IMR-90 (cell line): ENCODE results near the gene SHE. TPM values are rescaled to one million over a fixed set of nuclear protein-coding genes. Genes with fewer than 3 reads are reported as not detected.

Source experiments
- ATAC-seq: fragments of 200-7000 bp; cut with Tn5 transposase; 2 replicates; pipeline ENCODE4 v1.9.1; 2020; ENCODE audit warnings: low read depth, mild to moderate bottlenecking, moderate library complexity
- BruUV-seq: library from RNA; stranded (reverse); fragments of 400-500 nt; replicated peaks from 2 replicates; lab custom pipeline; 2021; lab: Mats Ljungman, UMichigan
- CTCF ChIA-PET: fragments of 300-600 bp; formaldehyde crosslinking; extraction: SDS; loops from one replicate; lab custom pipeline; 2021; ENCODE audit warnings: antibody characterized with exemption; lab: Yijun Ruan, JAX
- POLR2A ChIA-PET: fragments of 300-600 bp; sonication (Branson Sonifier 250); formaldehyde crosslinking; loops from one replicate; lab custom pipeline; 2022; ENCODE audit warnings: antibody characterized with exemption; ENCODE audit not compliant: unreplicated experiment; lab: Charles Lee
- DNase-seq: peaks from one replicate; pipeline ENCODE4 v3.0.0; 2013
- H2AFZ ChIP-seq: replicated peaks from 2 replicates; pipeline ENCODE3; 2013; ENCODE audit warnings: low read length, mild to moderate bottlenecking; ENCODE audit not compliant: poor library complexity
- H2AK5ac ChIP-seq: 2 replicates; pipeline ENCODE4 v1.6.1; 2013; ENCODE audit warnings: low read depth, low read length, inconsistent platforms
- H2AK9ac ChIP-seq: replicated peaks from 2 replicates; pipeline ENCODE3; 2013; ENCODE audit warnings: mild to moderate bottlenecking, low read depth, low read length, moderate library complexity; ENCODE audit not compliant: poor library complexity
- H2BK120ac ChIP-seq: 2 replicates; pipeline ENCODE4 v1.6.1; 2013; ENCODE audit warnings: low read depth, low read length, inconsistent platforms
- H2BK15ac ChIP-seq: 3 replicates; pipeline ENCODE4 v1.6.1; 2013; ENCODE audit warnings: low read depth, low read length, inconsistent platforms
- H2BK20ac ChIP-seq: 2 replicates; pipeline ENCODE4 v1.6.1; 2013; ENCODE audit warnings: low read depth, mild to moderate bottlenecking, inconsistent platforms, low read length, moderate library complexity
- H2BK5ac ChIP-seq: 2 replicates; pipeline ENCODE4 v1.6.1; 2013; ENCODE audit warnings: mild to moderate bottlenecking, low read depth, low read length, inconsistent platforms; ENCODE audit not compliant: poor library complexity, severe bottlenecking
- H3K14ac ChIP-seq: replicated peaks from 2 replicates; pipeline ENCODE4 v1.6.1; 2013; ENCODE audit warnings: low read depth, low read length, inconsistent platforms
- H3K18ac ChIP-seq: 2 replicates; pipeline ENCODE4 v1.6.1; 2013; ENCODE audit warnings: low read depth, low read length, control low read depth
- H3K23ac ChIP-seq: 2 replicates; pipeline ENCODE4 v1.6.1; 2013; ENCODE audit warnings: low read depth, low read length, inconsistent platforms
- H3K27ac ChIP-seq: 2 replicates; pipeline ENCODE4 v1.5.1; 2013; ENCODE audit warnings: mild to moderate bottlenecking, control low read depth, low read length; ENCODE audit not compliant: insufficient read depth
- H3K27me3 ChIP-seq: 2 replicates; pipeline ENCODE4 v1.6.1; 2013; ENCODE audit warnings: low read length; ENCODE audit not compliant: control insufficient read depth, insufficient read depth
- H3K36me3 ChIP-seq: 2 replicates; pipeline ENCODE4 v1.6.1; 2013; ENCODE audit warnings: low read length, mixed read lengths; ENCODE audit not compliant: control insufficient read depth, insufficient read depth
- H3K4ac ChIP-seq: 2 replicates; pipeline ENCODE4 v1.6.1; 2013; ENCODE audit warnings: low read depth, low read length, inconsistent platforms
- H3K4me1 ChIP-seq: 2 replicates; pipeline ENCODE4 v1.6.1; 2013; ENCODE audit warnings: low read length, mixed read lengths; ENCODE audit not compliant: control insufficient read depth, insufficient read depth
- H3K4me2 ChIP-seq: 2 replicates; pipeline ENCODE4 v1.6.1; 2013; ENCODE audit warnings: low read depth, mild to moderate bottlenecking, control low read depth, low read length, moderate library complexity
- H3K4me3 ChIP-seq: 2 replicates; pipeline ENCODE4 v1.5.1; 2013; ENCODE audit warnings: low read depth, mild to moderate bottlenecking, control low read depth, low read length, moderate library complexity; ENCODE audit not compliant: insufficient read depth
- H3K56ac ChIP-seq: 2 replicates; pipeline ENCODE4 v1.6.1; 2013; ENCODE audit warnings: low read length, inconsistent platforms; ENCODE audit not compliant: insufficient read depth; ENCODE audit errors: extremely low read depth
- H3K79me1 ChIP-seq, 2 experiments: 2 replicates each; pipeline ENCODE4 v1.6.1; 2013; ENCODE audit warnings: low read length in 2 of 2, inconsistent platforms in 1 of 2, low read depth in 1 of 2
- H3K9ac ChIP-seq: 2 replicates; pipeline ENCODE4 v1.6.1; 2013; ENCODE audit warnings: low read depth, low read length, control low read depth
- H3K9me1 ChIP-seq: 2 replicates; pipeline ENCODE4 v1.6.1; 2013; ENCODE audit warnings: low read length, inconsistent platforms; ENCODE audit not compliant: insufficient read depth
- H3K9me3 ChIP-seq: 2 replicates; pipeline ENCODE4 v1.6.1; 2013; ENCODE audit warnings: low read length; ENCODE audit not compliant: control insufficient read depth, insufficient read depth
- H4K20me1 ChIP-seq: 2 replicates; pipeline ENCODE4 v1.6.1; 2013; ENCODE audit warnings: low read length, inconsistent platforms; ENCODE audit not compliant: insufficient read depth
- H4K5ac ChIP-seq: 2 replicates; pipeline ENCODE4 v1.6.1; 2013; ENCODE audit warnings: mild to moderate bottlenecking, low read depth, low read length, control low read depth
- H4K8ac ChIP-seq, 2 experiments: 2 replicates each; pipeline ENCODE4 v1.6.1; 2013; ENCODE audit warnings: low read depth in 2 of 2, low read length in 2 of 2, control low read depth in 1 of 2, inconsistent platforms in 1 of 2
- H4K91ac ChIP-seq: 2 replicates; pipeline ENCODE4 v1.6.1; 2013; ENCODE audit warnings: low read depth, low read length, inconsistent platforms; ENCODE audit not compliant: insufficient read depth
- BHLHE40 ChIP-seq: fragments of 150-350 bp; IDR thresholded peaks from 2 replicates; pipeline ENCODE4 v1.6.1; 2016; ENCODE audit warnings: mild to moderate bottlenecking, low read depth, low read length
- CEBPB ChIP-seq: IDR thresholded peaks from 2 replicates; pipeline ENCODE4 v1.6.1; 2012; ENCODE audit warnings: low read depth, low read length, improper control_type of control experiment
- FOS ChIP-seq: fragments of 150-350 bp; IDR thresholded peaks from 2 replicates; pipeline ENCODE4 v1.6.1; 2016; ENCODE audit warnings: low read depth, low read length
- MAFK ChIP-seq: IDR thresholded peaks from 2 replicates; pipeline ENCODE4 v1.6.1; 2012; ENCODE audit warnings: low read depth, low read length, improper control_type of control experiment
- MAZ ChIP-seq: IDR thresholded peaks from 2 replicates; pipeline ENCODE4 v1.6.1; 2012; ENCODE audit warnings: low read depth, mild to moderate bottlenecking, low read length, improper control_type of control experiment, moderate library complexity, borderline replicate concordance
- NFE2L2 ChIP-seq: fragments of 150-350 bp; IDR thresholded peaks from 2 replicates; pipeline ENCODE4 v1.6.1; 2016; ENCODE audit warnings: low read depth, mild to moderate bottlenecking, low read length
- RAD21 ChIP-seq: IDR thresholded peaks from 2 replicates; pipeline ENCODE4 v1.6.1; 2012; ENCODE audit warnings: low read length, improper control_type of control experiment
- RCOR1 ChIP-seq: IDR thresholded peaks from 2 replicates; pipeline ENCODE4 v1.6.1; 2012; ENCODE audit warnings: mild to moderate bottlenecking, low read length, improper control_type of control experiment; ENCODE audit not compliant: insufficient replicate concordance
- RFX5 ChIP-seq: IDR thresholded peaks from 2 replicates; pipeline ENCODE4 v1.8.0; 2012; ENCODE audit warnings: low read depth, mild to moderate bottlenecking, low read length, moderate library complexity
- whole genome bisulfite sequencing, 2 experiments: methylation state at CpG; one replicate each; pipeline versions ENCODE4 v1.1.5 to v1.1.7; 2013; ENCODE audit warnings: missing lambda C conversion rate in 2 of 2; ENCODE audit not compliant: insufficient read length in 1 of 2; ENCODE audit errors: extremely low coverage in 2 of 2; 5-methylcytosine and 5-hydroxymethylcytosine counted together
- dilution Hi-C: fragments of 300-500 bp; cut with HindIII; formaldehyde crosslinking; loops from one replicate; pipeline ENCODE4 v1.14.3; 2018; ENCODE audit warnings: low sequenced_read_pairs; ENCODE audit not compliant: unreplicated experiment
- in situ Hi-C: fragments of 300-500 bp; cut with MboI; formaldehyde crosslinking; loops from 3 replicates; pipeline ENCODE4 v1.14.3; 2019; ENCODE audit warnings: low sequenced_read_pairs, inconsistent platforms, mixed read lengths
- intact Hi-C: fragments of 100-400 bp; cut with micrococcal nuclease; formaldehyde crosslinking; loops from 2 replicates; pipeline ENCODE4 v1.10.0; 2022
- polyA plus RNA-seq, 3 experiments: library from polyadenylated mRNA; depleted of rRNA; stranded (reverse); fragments of >200 nt; gene quantifications; 2 replicates each; pipeline ENCODE4 v1.2.3, GENCODE V29; 2012; ENCODE audit warnings: low replicate concordance in 1 of 3
- total RNA-seq: library from RNA; depleted of rRNA; stranded (reverse); fragments of >200 nt; gene quantifications from 2 replicates; pipeline ENCODE4 v1.2.3, GENCODE V29; 2012
- TF ChIP-seq, protein P1 (sequence below): conservative IDR thresholded peaks from 2 replicates; pipeline ENCODE4 v1.5.1; 2012; ENCODE audit warnings: mild to moderate bottlenecking, low read depth, low read length, improper control_type of control experiment
- TF ChIP-seq, protein P2 (sequence below): fragments of 150-350 bp; IDR thresholded peaks from 2 replicates; pipeline ENCODE4 v1.6.1; 2017; ENCODE audit warnings: mild to moderate bottlenecking, antibody characterized with exemption, low read length, low read depth

The SHE gene
- total and polyA plus RNA-seq, 2 of the 4 experiments (the other 2 are of a cell fraction), result not detected

DNA sequence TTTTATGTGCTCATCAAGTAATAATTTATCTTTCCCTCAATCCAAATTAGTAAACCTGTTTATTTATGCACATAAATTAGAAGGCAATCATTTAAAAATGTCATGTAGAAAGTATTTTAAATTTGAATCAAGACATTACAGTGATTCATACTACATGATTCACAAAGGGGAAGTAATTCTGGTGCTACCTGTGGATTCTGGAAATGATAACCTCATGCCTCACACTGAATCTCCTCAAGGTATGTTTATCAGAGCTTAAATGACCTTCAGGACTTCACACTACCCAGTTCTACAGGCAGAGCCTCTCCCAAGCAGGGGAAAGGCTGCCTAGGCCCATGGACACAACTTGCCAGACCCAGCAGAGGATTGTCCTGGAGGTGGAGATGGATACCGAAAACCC is 25.4 kb downstream of the SHE start:
- Histone ChIP-seq H3K4ac (no peak overlapping the region), H3K56ac (no peak overlapping the region), H3K9ac (no peak overlapping the region), H3K9me3 (no peaks in the 10 kb centered on the region), H3K79me1 (no peaks in the 10 kb centered on the region), H4K20me1 (no peaks in the 10 kb centered on the region), H2AK9ac (no peak overlapping the region), H4K5ac (no peak overlapping the region), H2BK5ac (no peak overlapping the region), H4K8ac (no peak overlapping the region), H2BK120ac (no peak overlapping the region), H2AFZ (no peak overlapping the region), H2AK5ac (no peak overlapping the region), H3K23ac (no peak overlapping the region), H3K14ac (no peak overlapping the region), H3K4me2 (no peak overlapping the region), H3K27ac (no peak overlapping the region), H3K27me3 (no peaks in the 10 kb centered on the region), H3K9me1 (peaks cover 6% of the 10 kb centered on the region; the same call in 1 of the 2 replicates), H2BK20ac (no peak overlapping the region), H3K18ac (no peak overlapping the region), H3K4me3 (no peak overlapping the region), H4K91ac (no peak overlapping the region), H3K4me1 (no peaks in the 10 kb centered on the region; the same call in 1 of the 2 replicates), H2BK15ac (no peak overlapping the region), H3K36me3 (no peaks in the 10 kb centered on the region)
- WGBS, 2 experiments, result no CpG with 5 or more reads among the region's 1 CpG
- ATAC-seq (no peak), DNase-seq (no peak)
- ChIA-PET POLR2A (no interaction called here), CTCF (interaction anchor here (0.7 kb wide), 1 partner anchor 97 kb away, joined by 3 read pairs; no protein-coding TSS in a partner anchor)
- in situ Hi-C loops, result no loop called here
- intact Hi-C loops, result loop anchor here (5.0 to 10.0 kb wide), 2 partner anchors 124 to 608 kb away; no protein-coding TSS in a partner anchor
- TF ChIP-seq, protein P1, sequence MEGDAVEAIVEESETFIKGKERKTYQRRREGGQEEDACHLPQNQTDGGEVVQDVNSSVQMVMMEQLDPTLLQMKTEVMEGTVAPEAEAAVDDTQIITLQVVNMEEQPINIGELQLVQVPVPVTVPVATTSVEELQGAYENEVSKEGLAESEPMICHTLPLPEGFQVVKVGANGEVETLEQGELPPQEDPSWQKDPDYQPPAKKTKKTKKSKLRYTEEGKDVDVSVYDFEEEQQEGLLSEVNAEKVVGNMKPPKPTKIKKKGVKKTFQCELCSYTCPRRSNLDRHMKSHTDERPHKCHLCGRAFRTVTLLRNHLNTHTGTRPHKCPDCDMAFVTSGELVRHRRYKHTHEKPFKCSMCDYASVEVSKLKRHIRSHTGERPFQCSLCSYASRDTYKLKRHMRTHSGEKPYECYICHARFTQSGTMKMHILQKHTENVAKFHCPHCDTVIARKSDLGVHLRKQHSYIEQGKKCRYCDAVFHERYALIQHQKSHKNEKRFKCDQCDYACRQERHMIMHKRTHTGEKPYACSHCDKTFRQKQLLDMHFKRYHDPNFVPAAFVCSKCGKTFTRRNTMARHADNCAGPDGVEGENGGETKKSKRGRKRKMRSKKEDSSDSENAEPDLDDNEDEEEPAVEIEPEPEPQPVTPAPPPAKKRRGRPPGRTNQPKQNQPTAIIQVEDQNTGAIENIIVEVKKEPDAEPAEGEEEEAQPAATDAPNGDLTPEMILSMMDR, result no peak
- TF ChIP-seq RCOR1, result no peak
- TF ChIP-seq, protein P2, sequence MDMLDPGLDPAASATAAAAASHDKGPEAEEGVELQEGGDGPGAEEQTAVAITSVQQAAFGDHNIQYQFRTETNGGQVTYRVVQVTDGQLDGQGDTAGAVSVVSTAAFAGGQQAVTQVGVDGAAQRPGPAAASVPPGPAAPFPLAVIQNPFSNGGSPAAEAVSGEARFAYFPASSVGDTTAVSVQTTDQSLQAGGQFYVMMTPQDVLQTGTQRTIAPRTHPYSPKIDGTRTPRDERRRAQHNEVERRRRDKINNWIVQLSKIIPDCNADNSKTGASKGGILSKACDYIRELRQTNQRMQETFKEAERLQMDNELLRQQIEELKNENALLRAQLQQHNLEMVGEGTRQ, result no peak
- TF ChIP-seq RAD21, result no peak
- no peak for TF ChIP-seq CEBPB
- no peak for TF ChIP-seq RFX5
- no peak for TF ChIP-seq BHLHE40
- no peak for TF ChIP-seq MAFK
- TF ChIP-seq NFE2L2, result no peak
- no peak for TF ChIP-seq FOS
- no peak for TF ChIP-seq MAZ
- dilution Hi-C loops, result no loop called here
- no TSS peak for BruUV-seq
